ENCODE data around the gene MED25. TPM values are rescaled to one million over a fixed set of nuclear protein-coding genes. Genes with fewer than 3 reads are reported as not detected.

Gene MED25
- total RNA-seq, 2 donors from 2014 or later = 38.4 to 173 TPM

DNA sequence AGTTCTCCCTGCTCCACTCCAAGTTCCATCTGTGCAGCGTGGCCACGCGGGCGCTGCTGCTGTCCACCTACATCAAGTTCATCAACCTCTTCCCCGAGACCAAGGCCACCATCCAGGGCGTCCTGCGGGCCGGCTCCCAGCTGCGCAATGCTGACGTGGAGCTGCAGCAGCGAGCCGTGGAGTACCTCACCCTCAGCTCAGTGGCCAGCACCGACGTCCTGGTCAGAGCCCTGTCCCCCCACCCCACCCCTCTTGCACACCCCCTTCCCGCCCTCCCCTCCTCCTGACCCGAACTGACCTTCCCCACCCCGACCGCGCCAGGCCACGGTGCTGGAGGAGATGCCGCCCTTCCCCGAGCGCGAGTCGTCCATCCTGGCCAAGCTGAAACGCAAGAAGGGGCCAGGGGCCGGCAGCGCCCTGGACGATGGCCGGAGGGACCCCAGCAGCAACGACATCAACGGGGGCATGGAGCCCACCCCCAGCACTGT lies 16.6 kb upstream of the MED25 start:
- no peaks in the 10 kb centered on the region for H3K9me3 ChIP-seq
- peaks cover 2 to 9% of the 10 kb centered on the region in 2 donors for H3K36me3 ChIP-seq
- H3K4me1 ChIP-seq (replicated peaks) = no peaks in the 10 kb centered on the region
- H3K27ac ChIP-seq = peak overlapping the region; percentile 60 to 61
- peak overlapping the region; percentile 14 to 34 for H3K4me3 ChIP-seq
- intact Hi-C loops (cut with DNase I) = no loop called here
- WGBS = 65% methylated on average over 25 of the region's 32 CpGs
- DNase-seq (ENCODE audit: low spot score) = no peak
- H3K27me3 ChIP-seq (replicated peaks; ENCODE audit: insufficient read depth) = no peaks in the 10 kb centered on the region
- no peak for TF ChIP-seq CTCF (IDR thresholded peaks at IDR 0.05)
- TF ChIP-seq POLR2AphosphoS5 (IDR thresholded peaks at IDR 0.05) = no peak
- no peak for TF ChIP-seq POLR2A (IDR thresholded peaks at IDR 0.05)

DNA sequence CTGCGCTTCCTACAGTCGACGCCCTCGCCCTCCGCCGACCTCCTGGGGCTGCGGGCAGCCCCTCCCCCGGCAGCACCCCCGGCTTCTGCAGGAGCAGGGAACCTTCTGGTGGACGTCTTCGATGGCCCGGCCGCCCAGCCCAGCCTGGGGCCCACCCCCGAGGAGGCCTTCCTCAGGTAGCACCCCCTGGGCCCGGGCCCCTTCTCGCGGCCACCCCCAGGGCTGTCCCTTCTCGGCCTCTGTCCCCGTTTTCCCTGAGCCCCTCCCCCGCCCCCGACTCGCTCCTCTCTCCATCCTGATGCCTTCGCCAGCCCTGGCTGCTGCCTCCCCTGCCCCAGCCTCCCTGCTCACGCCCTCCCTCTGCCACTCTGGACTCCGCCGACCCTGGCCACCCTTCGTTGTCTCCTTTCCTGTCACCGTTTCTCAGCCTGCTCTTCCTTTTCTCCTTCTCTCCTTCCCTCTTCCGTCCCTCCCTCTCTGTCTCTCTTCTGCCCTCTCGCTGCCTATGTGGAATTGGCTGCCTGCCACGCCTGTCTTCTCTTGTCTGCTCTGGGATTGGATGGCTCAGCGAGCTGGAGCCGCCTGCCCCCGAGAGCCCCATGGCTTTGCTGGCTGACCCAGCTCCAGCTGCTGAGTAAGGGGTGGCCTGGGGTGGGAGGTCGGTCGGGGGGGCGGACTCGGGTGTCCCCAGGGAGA lies 16.0 kb upstream of the MED25 start:
- 36% methylated on average over 37 of the region's 38 CpGs for WGBS
- H3K36me3 ChIP-seq = peaks cover 0 to 9% of the 10 kb centered on the region in 2 donors
- no peaks in the 10 kb centered on the region for H3K27me3 ChIP-seq (replicated peaks; ENCODE audit: insufficient read depth)
- peak overlapping the region; percentile 60 to 61 for H3K27ac ChIP-seq
- H3K4me3 ChIP-seq = peak overlapping the region; percentile 14 to 34
- TF ChIP-seq POLR2A (IDR thresholded peaks at IDR 0.05) (no peak), POLR2AphosphoS5 (IDR thresholded peaks at IDR 0.05) (peak; percentile 69), CTCF (IDR thresholded peaks at IDR 0.05) (peak; percentile 19 to 47 (median 36))
- no peaks in the 10 kb centered on the region for H3K9me3 ChIP-seq
- intact Hi-C loops (cut with DNase I) = no loop called here
- no peaks in the 10 kb centered on the region for H3K4me1 ChIP-seq (replicated peaks)
- peak; percentile 86 for DNase-seq (ENCODE audit: low spot score)

DNA sequence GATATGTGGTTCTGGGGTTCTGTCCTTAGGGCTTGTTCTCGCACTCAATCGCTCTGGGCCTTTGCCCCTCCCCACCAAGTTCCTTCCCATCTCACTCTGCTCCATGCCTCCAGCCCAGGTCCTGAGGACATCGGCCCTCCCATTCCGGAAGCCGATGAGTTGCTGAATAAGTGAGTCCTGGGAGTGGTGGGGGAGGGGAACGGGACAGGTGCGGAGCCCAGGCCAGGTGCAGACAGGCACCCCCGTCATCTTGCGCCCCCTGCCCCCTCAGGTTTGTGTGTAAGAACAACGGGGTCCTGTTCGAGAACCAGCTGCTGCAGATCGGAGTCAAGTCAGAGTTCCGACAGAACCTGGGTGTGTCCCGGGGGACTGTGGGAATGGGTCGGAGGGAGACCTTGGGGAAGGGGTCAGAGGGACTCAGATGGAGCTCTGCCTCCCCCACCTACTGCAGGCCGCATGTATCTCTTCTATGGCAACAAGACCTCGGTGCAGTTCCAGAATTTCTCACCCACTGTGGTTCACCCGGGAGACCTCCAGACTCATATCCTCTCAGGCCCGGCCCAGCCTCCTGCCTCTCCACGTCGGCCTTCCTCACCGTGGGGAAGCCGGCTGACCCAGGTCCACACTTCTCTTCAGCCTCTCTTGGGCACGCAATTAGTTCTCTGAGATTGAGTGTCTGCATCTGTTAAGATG lies 15.1 kb upstream of the MED25 start:
- Histone ChIP-seq H3K27ac (peak overlapping the region in 1 of 2 donors; percentile 25), H3K4me1 (replicated peaks) (no peaks in the 10 kb centered on the region), H3K9me3 (no peaks in the 10 kb centered on the region), H3K36me3 (peaks cover 0 to 9% of the 10 kb centered on the region in 2 donors), H3K4me3 (no peak overlapping the region), H3K27me3 (replicated peaks; ENCODE audit: insufficient read depth) (no peaks in the 10 kb centered on the region)
- TF ChIP-seq POLR2AphosphoS5 (IDR thresholded peaks at IDR 0.05) (no peak), POLR2A (IDR thresholded peaks at IDR 0.05) (no peak), CTCF (IDR thresholded peaks at IDR 0.05) (no peak)
- intact Hi-C loops (cut with DNase I) = no loop called here
- 83% methylated on average over 24 of the region's 24 CpGs for WGBS
- no peak for DNase-seq (ENCODE audit: low spot score)

DNA sequence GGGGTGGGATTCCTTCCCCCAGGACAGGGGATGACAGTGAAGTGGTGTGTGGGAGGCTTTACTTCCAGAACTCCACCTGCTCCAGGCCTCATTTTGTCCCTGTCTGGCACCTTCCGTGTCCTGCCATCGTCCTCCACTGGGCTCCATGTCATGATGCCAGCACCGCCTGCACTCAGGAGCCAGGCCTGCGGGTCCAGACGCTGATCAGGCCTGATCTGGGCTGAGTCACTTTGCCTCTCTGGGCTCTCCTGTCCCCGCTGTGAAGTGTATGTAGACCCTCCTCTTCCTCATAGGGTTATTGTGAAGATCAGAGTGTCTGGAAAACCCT lies 14.6 kb upstream of the MED25 start:
- TF ChIP-seq CTCF (IDR thresholded peaks at IDR 0.05) (no peak), POLR2AphosphoS5 (IDR thresholded peaks at IDR 0.05) (no peak)
- no peaks in the 10 kb centered on the region for H3K9me3 ChIP-seq
- no peak overlapping the region for H3K4me3 ChIP-seq
- H3K36me3 ChIP-seq = peaks cover 0 to 4% of the 10 kb centered on the region in 2 donors
- H3K27ac ChIP-seq = no peak overlapping the region
- DNase-seq (ENCODE audit: low spot score) = no peak
- intact Hi-C loops (cut with DNase I) = no loop called here
- WGBS = 90% methylated on average over 6 of the region's 6 CpGs
- H3K27me3 ChIP-seq (replicated peaks; ENCODE audit: insufficient read depth) = no peaks in the 10 kb centered on the region
- H3K4me1 ChIP-seq (replicated peaks) = no peaks in the 10 kb centered on the region

Measured in prostate gland (tissue), 2 donors.